Uterus (tissue), 2 donors: Measurements from ENCODE around the gene ZNF148.

ENCODE experiments used
- CTCF ChIP-seq, 4 experiments: fragments of 200-600 bp in 2 of 4; fragments of 450-650 bp in 2 of 4; sonication (generic) in 2 of 4; IDR thresholded peaks; one replicate each; pipeline ENCODE4 v1.5.1; 2016 to 2019; ENCODE audit warnings: antibody characterized with exemption in 4 of 4, mild to moderate bottlenecking in 2 of 4, moderate library complexity in 1 of 4
- POLR2A ChIP-seq, 2 donors: fragments of 450-650 bp; IDR thresholded peaks; one replicate each; pipeline ENCODE4 v1.6.1; 2016; ENCODE audit warnings: antibody characterized with exemption in 2 of 2, mild to moderate bottlenecking in 1 of 2, moderate library complexity in 1 of 2

- TF ChIP-seq POLR2A (IDR thresholded peaks at IDR 0.05) (no peak), CTCF (IDR thresholded peaks at IDR 0.05) (no peak)
Observed at GRCh38 chr3:125366132-125366531, 9.0 kb downstream of the ZNF148 start.
